Left ventricle myocardium inferior (tissue), 1 donor: Measurements from ENCODE around the gene AK4. TPM values are rescaled to one million over a fixed set of nuclear protein-coding genes. Genes with fewer than 3 reads are reported as not detected.
A peak's percentile ranks its signal among the peaks of the same experiment; 100 is the strongest.
"Not testable (repeated sequence)": the region's sequence is repeated elsewhere in the genome, so short reads cannot be mapped to it uniquely, and the experiment has no call there.

ENCODE experiments used
- DNase-seq: peaks from one replicate; pipeline ENCODE4 v3.0.0-alpha.2; 2020
- H3K27ac ChIP-seq: fragments of 200-600 bp; replicated peaks from 2 replicates; pipeline ENCODE4 v1.8.0; 2021
- H3K27me3 ChIP-seq: fragments of 200-600 bp; 2 replicates; pipeline ENCODE4 v1.8.0; 2021; ENCODE audit warnings: low read depth
- H3K36me3 ChIP-seq: fragments of 200-600 bp; 2 replicates; pipeline ENCODE4 v1.8.0; 2021
- H3K4me1 ChIP-seq: fragments of 200-600 bp; 2 replicates; pipeline ENCODE4 v1.8.0; 2021
- H3K4me3 ChIP-seq: fragments of 200-600 bp; 2 replicates; pipeline ENCODE4 v1.8.0; 2021; ENCODE audit warnings: mild to moderate bottlenecking, moderate library complexity
- H3K9me3 ChIP-seq: fragments of 200-600 bp; replicated peaks from 2 replicates; pipeline ENCODE4 v1.8.0; 2021
- intact Hi-C: fragments of 100-400 bp; cut with micrococcal nuclease; formaldehyde crosslinking; loops from one replicate; pipeline ENCODE4 v1.11.0; 2022
- total RNA-seq: library from RNA; stranded (reverse); fragmentation: NEBNext Ultra II Directional; extraction: Animal tissue kit (Norgen Biotek cat#: 25700); gene quantifications from one replicate; pipeline ENCODE4 v1.2.1, GENCODE V29; 2021
- TF ChIP-seq, protein P1 (sequence below): fragments of 200-600 bp; IDR thresholded peaks from 2 replicates; pipeline ENCODE4 v1.8.0; 2021; ENCODE audit warnings: antibody characterized with exemption, mild to moderate bottlenecking, borderline replicate concordance
- donor health status: DM: no; HTN: yes; CAD: no; lungs with severe emphysema.

The AK4 gene
- total RNA-seq, 1 donor from 2014 or later: 168 TPM

- Histone ChIP-seq H3K27me3 (no peaks in the 10 kb centered on the region), H3K36me3 (no peaks in the 10 kb centered on the region), H3K9me3 (no peaks in the 10 kb centered on the region), H3K27ac (peak overlapping the region; percentile 58), H3K4me3 (no peak overlapping the region), H3K4me1 (peaks cover 56% of the 10 kb centered on the region)
- intact Hi-C loops: no loop called here
- DNase-seq: no peak
- TF ChIP-seq, protein P1, sequence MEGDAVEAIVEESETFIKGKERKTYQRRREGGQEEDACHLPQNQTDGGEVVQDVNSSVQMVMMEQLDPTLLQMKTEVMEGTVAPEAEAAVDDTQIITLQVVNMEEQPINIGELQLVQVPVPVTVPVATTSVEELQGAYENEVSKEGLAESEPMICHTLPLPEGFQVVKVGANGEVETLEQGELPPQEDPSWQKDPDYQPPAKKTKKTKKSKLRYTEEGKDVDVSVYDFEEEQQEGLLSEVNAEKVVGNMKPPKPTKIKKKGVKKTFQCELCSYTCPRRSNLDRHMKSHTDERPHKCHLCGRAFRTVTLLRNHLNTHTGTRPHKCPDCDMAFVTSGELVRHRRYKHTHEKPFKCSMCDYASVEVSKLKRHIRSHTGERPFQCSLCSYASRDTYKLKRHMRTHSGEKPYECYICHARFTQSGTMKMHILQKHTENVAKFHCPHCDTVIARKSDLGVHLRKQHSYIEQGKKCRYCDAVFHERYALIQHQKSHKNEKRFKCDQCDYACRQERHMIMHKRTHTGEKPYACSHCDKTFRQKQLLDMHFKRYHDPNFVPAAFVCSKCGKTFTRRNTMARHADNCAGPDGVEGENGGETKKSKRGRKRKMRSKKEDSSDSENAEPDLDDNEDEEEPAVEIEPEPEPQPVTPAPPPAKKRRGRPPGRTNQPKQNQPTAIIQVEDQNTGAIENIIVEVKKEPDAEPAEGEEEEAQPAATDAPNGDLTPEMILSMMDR: no peak
These were observed 12.0 kb downstream of the AK4 start for GRCh38 chr1:65159801-65160523.

- Histone ChIP-seq H3K9me3 (no peaks in the 10 kb centered on the region), H3K27ac (peak overlapping the region; percentile 47), H3K4me3 (no peak overlapping the region), H3K27me3 (no peaks in the 10 kb centered on the region), H3K4me1 (peaks cover 68% of the 10 kb centered on the region), H3K36me3 (no peaks in the 10 kb centered on the region)
- intact Hi-C loops: no loop called here
- no peak for DNase-seq
- TF ChIP-seq, protein P1: no peak
These were observed 15.3 kb downstream of the AK4 start for GRCh38 chr1:65163201-65163805.

- DNase-seq, H3K36me3 ChIP-seq, intact Hi-C loops, H3K9me3 ChIP-seq, H3K27me3 ChIP-seq, H3K4me3 ChIP-seq: not testable (repeated sequence)
- peak overlapping the region; percentile 47 for H3K27ac ChIP-seq
- H3K4me1 ChIP-seq: peaks cover 68% of the 10 kb centered on the region
These were observed 16.1 kb downstream of the AK4 start for GRCh38 chr1:65164101-65164500.

GRCh38 chr1:65164633-65165032, 16.6 kb downstream of the AK4 start:
- Histone ChIP-seq H3K27ac (peak overlapping the region; percentile 47), H3K27me3 (no peaks in the 10 kb centered on the region), H3K4me3 (no peak overlapping the region), H3K4me1 (peaks cover 69% of the 10 kb centered on the region), H3K9me3 (no peaks in the 10 kb centered on the region), H3K36me3 (no peaks in the 10 kb centered on the region)
- DNase-seq: no peak
- intact Hi-C loops: no loop called here
- TF ChIP-seq, protein P1: no peak

DNA sequence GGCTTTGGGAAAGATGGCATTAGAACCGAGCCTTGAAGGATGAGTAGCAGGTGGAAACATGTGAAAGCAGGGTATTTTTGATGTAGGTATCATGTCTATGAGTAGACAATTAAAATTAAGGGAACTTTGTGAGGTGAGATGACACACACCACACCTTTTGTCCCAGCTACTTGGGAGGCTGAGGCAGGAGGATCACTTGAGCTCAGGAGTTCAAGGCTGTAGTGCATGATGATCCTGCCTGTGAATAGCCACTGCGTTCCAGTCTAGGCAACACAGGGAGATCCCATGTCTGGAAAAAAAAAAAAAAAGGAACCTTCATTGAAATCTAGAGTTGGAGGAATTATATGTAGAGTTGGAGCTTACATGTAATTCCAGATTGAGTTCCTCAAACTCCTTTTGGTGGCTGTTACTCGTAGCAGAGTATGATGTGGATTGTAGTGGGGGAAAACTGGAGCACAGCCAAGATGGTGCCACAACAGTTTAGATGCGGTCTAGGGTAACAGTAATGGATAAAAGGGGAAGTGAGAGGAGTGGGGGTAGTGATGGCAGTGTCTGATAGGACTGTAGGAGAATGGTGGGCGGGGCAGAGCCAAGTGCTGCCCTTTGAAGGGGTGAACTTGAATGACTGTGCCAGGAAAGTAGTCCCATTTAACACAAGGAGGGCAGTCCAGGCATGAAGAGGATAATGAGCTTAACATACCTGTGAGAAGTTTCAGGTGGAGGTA, 17.4 kb downstream of the AK4 start:
- Histone ChIP-seq H3K9me3 (no peaks in the 10 kb centered on the region), H3K4me1 (peaks cover 77% of the 10 kb centered on the region), H3K4me3 (no peak overlapping the region), H3K27me3 (no peaks in the 10 kb centered on the region), H3K27ac (peak overlapping the region; percentile 18), H3K36me3 (no peaks in the 10 kb centered on the region)
- DNase-seq: no peak
- TF ChIP-seq, protein P1: no peak
- intact Hi-C loops: no loop called here
